IgD-negative memory B cell (primary cell): ENCODE measurements around the gene ZNF778. TPM values are rescaled to one million over a fixed set of nuclear protein-coding genes. Genes with fewer than 3 reads are reported as not detected.

ENCODE experiments used
- polyA plus RNA-seq: library from polyadenylated mRNA; unstranded; fragments of 300-500 nt; fragmentation: Illumina TruSeq; gene quantifications from one replicate; pipeline ENCODE4 v1.2.3, GENCODE V29; 2021

ZNF778 gene
- polyA plus RNA-seq, 1 donor from 2014 or later, result 1.3 TPM

Other genes starting within 250 kb of the ZNF778 start
- gene CBFA2T3, start 240.5 kb upstream of the ZNF778 start, polyA plus RNA-seq, result 38.8 TPM
- 53.9 TPM for gene ACSF3, start 123.9 kb upstream of the ZNF778 start, polyA plus RNA-seq
- not detected for gene CDH15, start 46.0 kb upstream of the ZNF778 start, polyA plus RNA-seq
- gene SLC22A31, start 17.2 kb upstream of the ZNF778 start, polyA plus RNA-seq, result not detected